ENCODE results near the gene GNG7.
"Not testable (repeated sequence)": the region's sequence is repeated elsewhere in the genome, so short reads cannot be mapped to it uniquely, and the experiment has no call there.

The GNG7 gene

GRCh38 chr19:2591537-2592291, 110.8 kb downstream of the GNG7 start:
- DNase-seq = no peak

GRCh38 chr19:2590630-2591399, 111.7 kb downstream of the GNG7 start:
- no peak for DNase-seq

- no peak for DNase-seq
These were observed 113.1 kb downstream of the GNG7 start for GRCh38 chr19:2589441-2589840.

- DNase-seq = no peak
These were observed 114.3 kb downstream of the GNG7 start for GRCh38 chr19:2588081-2588777.

DNA sequence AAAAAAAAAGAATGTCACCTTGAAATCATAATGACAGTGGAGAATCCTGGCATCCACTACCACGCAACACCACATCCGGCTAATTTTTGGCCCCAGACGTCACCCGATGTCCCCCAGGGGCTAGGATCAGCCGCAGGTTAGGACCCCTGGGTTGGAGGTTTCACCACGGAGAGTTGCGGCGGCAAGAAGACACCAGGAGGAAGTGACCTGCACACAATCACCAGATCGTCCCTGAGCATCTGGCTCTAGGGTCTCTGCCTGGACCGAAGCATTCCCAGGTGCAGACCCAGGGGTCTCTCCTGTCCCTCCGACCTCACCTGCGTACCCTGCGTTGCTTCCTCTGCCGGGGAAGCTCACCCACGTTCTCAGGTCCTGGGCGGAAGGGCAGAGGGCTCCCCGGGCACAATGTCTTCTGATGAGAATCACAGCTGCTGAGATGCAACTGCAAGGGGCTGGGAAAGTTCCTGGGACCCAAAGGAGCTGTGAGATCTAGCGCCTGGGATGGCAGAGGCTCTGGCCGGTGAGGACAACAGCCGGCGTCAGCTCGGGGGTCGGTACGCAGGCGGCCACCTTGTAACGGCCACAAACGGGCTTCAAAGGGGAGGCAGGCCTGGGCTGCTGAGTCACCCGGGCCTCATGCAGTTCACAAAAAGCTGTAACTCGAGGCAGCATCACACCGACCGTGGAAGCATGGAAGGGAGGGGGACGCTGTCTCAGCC, 115.3 kb downstream of the GNG7 start:
- DNase-seq = no peak

- DNase-seq = no peak
These were observed 116.3 kb downstream of the GNG7 start for GRCh38 chr19:2586196-2586595.

DNA sequence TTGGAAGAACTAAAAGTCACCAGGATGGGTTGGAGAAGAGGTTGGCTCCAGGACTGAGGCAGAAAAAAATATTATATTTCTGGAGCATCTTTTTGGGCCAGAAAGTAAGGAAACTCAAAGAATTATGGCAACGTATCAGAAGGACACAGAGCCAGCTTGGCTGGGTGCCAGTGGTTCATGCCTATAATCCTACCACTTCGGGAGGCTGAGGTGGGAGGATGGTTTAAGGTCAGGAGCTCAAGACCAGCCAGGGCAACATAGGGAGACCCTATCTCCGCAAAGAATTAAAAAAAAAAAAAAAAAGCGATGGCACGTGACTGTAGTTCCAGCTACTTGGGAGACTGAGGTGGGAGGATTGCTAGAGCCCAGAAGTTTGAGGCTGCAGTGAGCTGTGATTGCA, 118.5 kb downstream of the GNG7 start:
- DNase-seq = no peak

GRCh38 chr19:2582984-2583956, 119.2 kb downstream of the GNG7 start:
- DNase-seq = no peak

GRCh38 chr19:2580396-2580795, 122.1 kb downstream of the GNG7 start:
- not testable (repeated sequence) for DNase-seq

GRCh38 chr19:2579678-2580280, 122.7 kb downstream of the GNG7 start:
- no peak for DNase-seq

- DNase-seq = peak; percentile 46
These were observed 123.4 kb downstream of the GNG7 start for GRCh38 chr19:2578901-2579677.

GRCh38 chr19:2578391-2578890, 124.1 kb downstream of the GNG7 start:
- peak; percentile 46 for DNase-seq

DNA sequence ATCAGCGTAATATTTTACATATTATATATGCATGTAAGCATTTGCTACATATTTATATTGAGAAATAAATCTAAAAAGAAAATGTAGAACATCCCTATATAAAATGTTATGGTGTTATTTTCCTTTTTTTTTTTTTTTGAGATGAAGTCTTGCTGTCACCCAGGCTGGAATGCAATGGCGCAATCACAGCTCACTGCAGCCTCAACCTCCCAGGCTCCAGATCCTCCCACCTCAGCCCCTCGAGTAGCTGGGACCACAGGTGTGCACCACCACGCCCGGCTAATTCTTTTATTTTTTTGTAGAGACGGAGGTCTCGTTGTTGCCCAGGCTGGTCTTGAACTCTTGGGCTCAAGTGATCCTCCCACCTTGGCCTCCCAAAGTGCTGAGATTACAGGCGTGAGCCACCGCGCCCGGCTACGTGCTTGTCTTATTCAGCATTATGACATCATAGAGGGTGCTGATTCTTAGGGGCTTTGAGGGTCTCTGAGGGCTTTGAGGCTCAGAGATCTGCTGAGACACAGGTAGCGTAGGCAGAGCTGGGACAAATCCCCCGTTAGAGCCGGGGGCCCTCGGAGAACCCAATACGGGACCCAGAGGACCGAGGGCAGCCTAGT, 124.7 kb downstream of the GNG7 start:
- no peak for DNase-seq

DNA sequence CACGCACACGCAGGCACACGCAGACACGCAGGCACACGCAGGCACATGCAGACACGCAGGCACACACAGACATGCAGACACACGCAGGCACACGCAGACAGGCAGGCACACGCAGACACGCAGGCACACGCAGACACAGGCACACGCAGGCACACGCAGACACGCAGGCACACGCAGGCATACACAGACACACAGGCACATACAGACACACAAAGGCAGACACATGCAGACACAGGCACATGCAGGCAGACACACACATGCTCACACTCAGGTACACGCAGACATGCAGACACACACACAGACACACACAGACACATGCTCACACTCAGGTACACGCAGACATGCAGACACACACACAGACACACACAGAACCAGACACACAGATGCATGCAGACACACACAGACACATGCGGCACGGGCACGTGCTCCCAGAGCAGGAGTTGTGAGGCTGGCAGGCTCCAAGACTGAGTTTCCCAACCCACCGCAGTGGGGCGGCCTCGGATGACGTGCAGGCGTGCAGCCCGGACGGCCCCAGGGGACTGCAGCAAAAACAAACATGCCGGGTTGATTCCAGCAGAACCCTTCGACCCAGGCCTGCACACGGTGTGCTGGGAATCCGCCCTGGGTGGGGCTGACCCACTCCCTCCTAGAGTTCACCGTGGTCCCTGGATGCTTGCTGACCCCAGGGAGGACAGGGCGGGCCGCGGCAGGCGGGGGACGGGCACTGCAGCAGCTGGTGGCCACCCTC, 126.6 kb downstream of the GNG7 start:
- no peak for DNase-seq

GRCh38 chr19:2574971-2575630, 127.4 kb downstream of the GNG7 start:
- no peak for DNase-seq

- DNase-seq = no peak
These were observed 128.0 kb downstream of the GNG7 start for GRCh38 chr19:2574478-2574931.

DNA sequence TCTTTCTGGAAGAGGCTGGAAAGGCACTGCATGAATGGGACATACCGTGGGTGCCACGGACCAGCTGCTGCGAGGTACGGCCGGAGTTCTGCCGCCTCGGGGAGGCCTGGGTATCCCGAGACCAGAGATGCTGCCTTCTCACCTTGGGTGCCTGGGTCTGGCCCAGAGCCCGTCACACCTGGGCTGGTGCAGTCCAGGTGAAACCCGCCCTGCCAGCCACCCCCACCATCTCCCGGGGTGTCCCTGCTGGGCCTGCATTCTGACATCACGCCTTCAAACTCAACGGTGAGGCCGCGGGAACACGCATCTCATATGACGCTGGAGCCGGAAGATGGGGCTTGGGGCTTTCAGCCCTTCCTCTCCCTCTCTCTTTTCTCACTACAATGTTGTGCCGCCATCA, 128.6 kb downstream of the GNG7 start:
- DNase-seq = no peak

DNA sequence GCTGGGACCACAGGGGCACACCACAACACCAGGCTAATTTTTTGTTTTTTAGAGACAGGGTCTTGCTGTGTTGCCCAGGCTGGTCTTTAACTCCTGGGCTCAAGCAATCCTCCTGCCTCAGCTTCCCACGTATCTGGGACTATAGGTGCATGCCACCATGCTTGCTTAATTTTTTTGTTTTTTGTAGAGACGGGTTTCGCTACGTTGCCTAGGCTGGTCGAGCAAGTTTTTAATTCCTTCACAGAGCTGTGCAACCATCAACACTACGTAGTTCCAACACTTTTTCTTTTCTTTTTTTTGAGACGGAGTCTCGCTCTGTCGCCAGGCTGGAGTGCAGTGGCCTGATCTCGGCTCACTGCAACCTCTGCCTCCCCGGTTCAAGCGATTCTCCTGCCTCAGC, 130.3 kb downstream of the GNG7 start:
- DNase-seq = not testable (repeated sequence)

All from 8988T (cell line).